Measurements from ENCODE around the gene TPST1.
"Not testable (repeated sequence)": the region's sequence is repeated elsewhere in the genome, so short reads cannot be mapped to it uniquely, and the experiment has no call there.

The TPST1 gene

DNA sequence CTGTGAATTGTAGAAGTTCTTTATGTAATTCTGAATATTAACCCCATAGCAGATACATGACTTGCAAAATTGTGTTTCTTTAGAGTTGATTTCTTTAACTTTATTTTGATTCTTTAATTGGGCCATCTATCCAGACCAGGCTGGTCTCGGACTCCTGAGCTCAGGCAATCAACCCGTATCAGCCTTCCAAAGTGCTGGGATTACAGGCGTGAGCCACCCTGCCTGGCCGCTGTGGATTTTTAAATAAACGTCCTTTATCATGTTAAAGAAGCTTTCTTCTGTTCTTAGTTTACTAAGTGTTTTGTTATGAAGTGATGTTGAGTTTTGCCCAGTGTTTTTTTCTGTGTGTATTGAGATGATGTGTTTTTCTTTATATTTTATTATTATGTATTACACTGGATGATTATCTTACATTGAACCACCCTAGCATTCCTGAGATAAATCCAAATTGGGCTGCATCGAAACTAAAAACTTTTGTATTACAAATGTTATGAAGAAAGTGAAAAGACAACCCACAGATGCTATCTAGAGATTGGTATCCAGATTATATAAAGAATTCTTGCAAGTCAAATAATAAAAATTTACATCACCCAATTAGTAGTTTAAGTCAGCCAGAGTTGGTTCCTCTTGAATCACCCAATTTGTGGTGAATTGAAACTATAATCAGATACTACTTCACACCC lies 118.1 kb downstream of the TPST1 start:
- no peak overlapping the region for H3K27ac ChIP-seq (ENCODE audit: insufficient read depth, low read depth, low read length, poor library complexity, severe bottlenecking)
- H3K36me3 ChIP-seq (ENCODE audit: control insufficient read depth, insufficient read depth, low read length) = no peaks in the 10 kb centered on the region
- no peak overlapping the region for H3K4me3 ChIP-seq (ENCODE audit: insufficient read depth, low read depth, low read length)
- peaks cover 2% of the 10 kb centered on the region for H3K9me3 ChIP-seq (ENCODE audit: control insufficient read depth, low read length)
- 60 to 71% methylated on average over 5 of the region's 6 CpGs for WGBS, 2 experiments
- H3K27me3 ChIP-seq (ENCODE audit: control insufficient read depth, insufficient read depth, low read length, poor library complexity, severe bottlenecking) = no peaks in the 10 kb centered on the region
- H3K4me1 ChIP-seq (ENCODE audit: control insufficient read depth, insufficient read depth, low read length) = no peaks in the 10 kb centered on the region

DNA sequence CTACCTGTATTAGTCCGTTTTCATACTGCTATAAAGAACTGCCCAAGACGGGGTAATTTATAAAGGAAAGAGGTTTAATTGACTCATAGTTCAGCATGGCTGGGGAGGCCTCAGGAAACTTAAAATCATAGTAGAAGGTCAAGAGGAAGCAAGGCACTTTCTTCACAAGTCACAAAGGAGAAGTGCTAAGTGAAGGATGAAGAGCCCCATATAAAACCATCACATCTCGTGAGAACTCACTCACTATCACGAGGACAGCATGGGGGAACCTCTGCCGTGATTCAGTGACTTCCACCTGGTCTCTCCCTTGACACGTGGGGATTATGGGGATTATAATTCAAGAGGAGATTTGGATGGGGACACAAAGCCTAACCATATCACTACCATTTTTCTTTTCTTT lies 119.9 kb downstream of the TPST1 start:
- not testable (repeated sequence) for H3K27ac ChIP-seq (ENCODE audit: insufficient read depth, low read depth, low read length, poor library complexity, severe bottlenecking); H3K36me3 ChIP-seq (ENCODE audit: control insufficient read depth, insufficient read depth, low read length); H3K4me1 ChIP-seq (ENCODE audit: control insufficient read depth, insufficient read depth, low read length); H3K27me3 ChIP-seq (ENCODE audit: control insufficient read depth, insufficient read depth, low read length, poor library complexity, severe bottlenecking); H3K4me3 ChIP-seq (ENCODE audit: insufficient read depth, low read depth, low read length); H3K9me3 ChIP-seq (ENCODE audit: control insufficient read depth, low read length)
- WGBS, 2 experiments = 93 to 96% methylated on average over 6 of the region's 6 CpGs

DNA sequence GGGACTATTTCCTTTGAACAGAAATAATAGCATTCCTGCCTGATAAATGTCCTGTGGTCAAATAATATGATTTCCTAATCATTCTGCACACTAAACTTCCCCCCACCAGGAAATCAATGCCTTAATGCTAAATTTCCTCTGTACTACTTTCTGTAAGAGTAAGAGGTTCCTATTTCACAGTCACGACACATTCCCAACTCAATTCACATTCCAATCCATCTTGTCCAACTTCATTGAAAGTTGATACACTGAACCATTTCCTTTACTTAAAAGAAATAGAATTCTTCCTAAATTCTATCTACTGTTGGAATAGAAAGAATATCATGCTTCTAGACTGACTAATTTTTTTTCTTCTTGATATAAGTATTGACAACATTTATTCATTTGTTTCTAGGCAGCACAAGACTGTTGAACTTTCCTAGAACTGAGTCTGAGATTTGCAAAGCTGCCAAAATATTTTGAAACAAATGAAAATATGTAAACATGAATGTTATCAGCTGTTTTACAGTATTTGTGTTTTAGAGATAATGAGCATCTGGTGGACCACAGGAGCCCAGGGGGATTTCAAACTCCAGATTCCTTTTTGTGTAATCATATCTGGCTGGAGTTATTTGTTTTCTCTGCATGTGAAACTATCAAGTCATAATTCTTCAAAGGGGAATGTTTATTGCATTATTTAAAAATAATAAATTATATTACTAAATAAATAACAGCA lies 121.5 kb downstream of the TPST1 start:
- H3K27ac ChIP-seq (ENCODE audit: insufficient read depth, low read depth, low read length, poor library complexity, severe bottlenecking) = no peak overlapping the region

DNA sequence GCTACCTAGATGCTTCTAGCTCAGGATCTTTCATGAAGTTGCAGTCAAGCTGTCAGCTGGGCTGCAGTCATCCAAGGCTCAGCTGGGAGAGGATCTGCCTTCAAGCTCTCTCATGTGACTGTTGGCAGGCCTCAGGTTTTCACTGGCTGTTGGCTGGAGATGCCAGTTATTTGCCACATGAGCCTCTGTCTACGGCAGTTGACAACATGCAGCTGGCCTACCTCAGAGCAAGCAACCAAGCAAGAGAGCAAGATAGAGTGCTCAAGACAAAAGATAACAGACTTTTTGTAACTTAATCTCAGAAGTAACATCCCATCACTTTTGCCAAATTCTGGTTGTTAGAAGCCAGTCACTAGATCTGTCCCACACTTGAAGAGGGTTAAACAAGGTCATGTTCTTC lies 125.8 kb downstream of the TPST1 start:
- H3K9me3 ChIP-seq (ENCODE audit: control insufficient read depth, low read length) = no peaks in the 10 kb centered on the region
- H3K27me3 ChIP-seq (ENCODE audit: control insufficient read depth, insufficient read depth, low read length, poor library complexity, severe bottlenecking) = no peaks in the 10 kb centered on the region
- WGBS, 2 experiments = 85 to 93% methylated on average over 1 of the region's 1 CpG
- H3K27ac ChIP-seq (ENCODE audit: insufficient read depth, low read depth, low read length, poor library complexity, severe bottlenecking) = no peak overlapping the region
- H3K4me3 ChIP-seq (ENCODE audit: insufficient read depth, low read depth, low read length) = no peak overlapping the region
- no peaks in the 10 kb centered on the region for H3K4me1 ChIP-seq (ENCODE audit: control insufficient read depth, insufficient read depth, low read length)
- no peaks in the 10 kb centered on the region for H3K36me3 ChIP-seq (ENCODE audit: control insufficient read depth, insufficient read depth, low read length)

More for the DNA sequence above, 121.5 kb downstream of the TPST1 start:
- Histone ChIP-seq H3K27me3 (ENCODE audit: control insufficient read depth, insufficient read depth, low read length, poor library complexity, severe bottlenecking) (no peaks in the 10 kb centered on the region), H3K9me3 (ENCODE audit: control insufficient read depth, low read length) (no peaks in the 10 kb centered on the region), H3K4me1 (ENCODE audit: control insufficient read depth, insufficient read depth, low read length) (no peaks in the 10 kb centered on the region), H3K4me3 (ENCODE audit: insufficient read depth, low read depth, low read length) (no peak overlapping the region), H3K36me3 (ENCODE audit: control insufficient read depth, insufficient read depth, low read length) (no peaks in the 10 kb centered on the region)
- 90 to 100% methylated on average over 1 of the region's 1 CpG for WGBS, 2 experiments

DNA sequence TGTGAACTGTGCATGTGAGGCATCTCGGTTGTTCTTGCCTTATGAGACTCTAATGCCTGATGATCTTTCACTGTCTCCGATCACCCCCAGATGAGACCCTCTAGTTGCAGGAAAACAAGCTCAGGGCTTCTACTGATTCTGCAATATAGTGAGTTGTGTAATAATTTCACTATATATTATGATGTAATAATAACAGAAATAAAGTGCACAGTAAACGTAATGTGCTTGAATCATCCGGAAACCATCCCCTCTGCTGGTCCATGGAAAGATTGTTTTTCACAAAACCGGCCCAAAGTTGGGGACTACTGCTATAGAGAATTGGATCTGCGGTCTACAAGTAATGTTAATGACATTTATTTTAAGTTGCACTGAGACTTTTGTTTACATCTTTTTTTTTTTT lies 126.7 kb downstream of the TPST1 start:
- Histone ChIP-seq H3K27me3 (ENCODE audit: control insufficient read depth, insufficient read depth, low read length, poor library complexity, severe bottlenecking) (no peaks in the 10 kb centered on the region), H3K9me3 (ENCODE audit: control insufficient read depth, low read length) (no peaks in the 10 kb centered on the region), H3K27ac (ENCODE audit: insufficient read depth, low read depth, low read length, poor library complexity, severe bottlenecking) (no peak overlapping the region), H3K4me1 (ENCODE audit: control insufficient read depth, insufficient read depth, low read length) (no peaks in the 10 kb centered on the region), H3K36me3 (ENCODE audit: control insufficient read depth, insufficient read depth, low read length) (no peaks in the 10 kb centered on the region), H3K4me3 (ENCODE audit: insufficient read depth, low read depth, low read length) (no peak overlapping the region)
- 97 to 99% methylated on average over 6 of the region's 6 CpGs for WGBS, 2 experiments

DNA sequence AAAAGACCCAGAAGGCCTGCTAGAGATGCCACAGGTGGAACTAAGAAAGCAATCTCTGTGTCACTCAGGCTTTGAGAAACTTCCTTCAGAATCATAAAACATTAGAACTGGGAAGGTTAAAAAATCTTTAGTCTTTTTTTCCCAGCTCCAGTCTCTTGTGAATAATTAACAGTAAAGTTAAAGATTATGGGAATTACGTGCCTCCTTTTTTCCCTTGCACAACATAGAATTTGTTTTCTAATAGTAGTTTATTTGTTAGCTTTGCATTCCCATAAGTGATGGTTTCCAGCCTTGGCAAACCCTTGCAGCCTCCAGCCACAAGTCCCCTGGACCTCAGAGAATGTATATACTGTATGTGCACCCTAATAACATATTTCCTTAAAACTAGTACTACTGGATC lies 128.3 kb downstream of the TPST1 start:
- no peaks in the 10 kb centered on the region for H3K27me3 ChIP-seq (ENCODE audit: control insufficient read depth, insufficient read depth, low read length, poor library complexity, severe bottlenecking)
- H3K4me3 ChIP-seq (ENCODE audit: insufficient read depth, low read depth, low read length) = no peak overlapping the region

DNA sequence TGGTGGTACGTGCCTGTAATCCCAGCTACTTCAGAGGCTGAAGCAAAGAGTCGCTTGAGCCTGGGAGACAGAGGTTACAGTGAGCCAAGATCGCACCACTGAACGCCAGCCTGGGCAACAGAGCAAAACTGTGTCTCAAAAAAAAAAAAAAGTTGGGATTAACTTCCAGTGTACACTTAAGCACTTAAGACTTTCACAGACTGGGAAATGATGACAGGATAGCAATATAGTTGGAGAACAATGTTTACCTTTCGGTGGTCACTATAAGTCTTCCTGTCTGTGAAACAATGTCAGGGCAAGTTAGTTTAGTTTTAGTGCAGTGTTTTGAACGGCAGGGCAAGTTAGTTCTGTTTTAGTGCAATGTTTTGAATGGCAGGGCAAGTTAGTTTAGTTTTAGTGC lies 130.2 kb downstream of the TPST1 start:
- Histone ChIP-seq H3K36me3 (ENCODE audit: control insufficient read depth, insufficient read depth, low read length) (no peaks in the 10 kb centered on the region), H3K4me3 (ENCODE audit: insufficient read depth, low read depth, low read length) (no peak overlapping the region), H3K27me3 (ENCODE audit: control insufficient read depth, insufficient read depth, low read length, poor library complexity, severe bottlenecking) (no peaks in the 10 kb centered on the region), H3K4me1 (ENCODE audit: control insufficient read depth, insufficient read depth, low read length) (no peaks in the 10 kb centered on the region), H3K9me3 (ENCODE audit: control insufficient read depth, low read length) (no peaks in the 10 kb centered on the region), H3K27ac (ENCODE audit: insufficient read depth, low read depth, low read length, poor library complexity, severe bottlenecking) (no peak overlapping the region)
- 93 to 94% methylated on average over 6 of the region's 6 CpGs for WGBS, 2 experiments

More for the DNA sequence above, 128.3 kb downstream of the TPST1 start:
- Histone ChIP-seq H3K9me3 (ENCODE audit: control insufficient read depth, low read length) (no peaks in the 10 kb centered on the region), H3K27ac (ENCODE audit: insufficient read depth, low read depth, low read length, poor library complexity, severe bottlenecking) (no peak overlapping the region), H3K36me3 (ENCODE audit: control insufficient read depth, insufficient read depth, low read length) (no peaks in the 10 kb centered on the region), H3K4me1 (ENCODE audit: control insufficient read depth, insufficient read depth, low read length) (no peaks in the 10 kb centered on the region)
- WGBS, 2 experiments = 100% methylated on average over 1 of the region's 1 CpG; no CpG with 5 or more reads in 1 of the 2 experiments

DNA sequence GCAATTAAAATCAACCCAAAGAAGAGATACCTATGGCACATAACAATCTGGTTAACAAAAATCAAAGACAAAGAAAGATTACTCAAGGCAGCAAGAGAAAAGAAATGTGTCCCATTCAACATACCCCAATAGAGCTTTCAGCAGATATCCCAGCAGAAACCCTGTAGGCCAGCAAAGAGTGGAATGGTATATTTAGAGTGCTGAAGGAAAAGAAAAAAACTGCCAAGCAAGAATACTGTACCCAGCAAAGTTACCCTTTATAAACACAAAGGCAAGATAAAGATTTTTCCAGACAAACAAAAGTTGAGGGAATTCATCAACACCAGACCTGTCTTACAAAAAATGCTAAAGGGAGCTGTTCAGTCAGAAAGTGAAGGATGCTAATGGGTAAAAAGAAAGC lies 131.6 kb downstream of the TPST1 start:
- Histone ChIP-seq H3K9me3 (ENCODE audit: control insufficient read depth, low read length) (no peaks in the 10 kb centered on the region), H3K27ac (ENCODE audit: insufficient read depth, low read depth, low read length, poor library complexity, severe bottlenecking) (no peak overlapping the region), H3K4me1 (ENCODE audit: control insufficient read depth, insufficient read depth, low read length) (no peaks in the 10 kb centered on the region), H3K36me3 (ENCODE audit: control insufficient read depth, insufficient read depth, low read length) (no peaks in the 10 kb centered on the region), H3K4me3 (ENCODE audit: insufficient read depth, low read depth, low read length) (no peak overlapping the region), H3K27me3 (ENCODE audit: control insufficient read depth, insufficient read depth, low read length, poor library complexity, severe bottlenecking) (no peaks in the 10 kb centered on the region)

DNA sequence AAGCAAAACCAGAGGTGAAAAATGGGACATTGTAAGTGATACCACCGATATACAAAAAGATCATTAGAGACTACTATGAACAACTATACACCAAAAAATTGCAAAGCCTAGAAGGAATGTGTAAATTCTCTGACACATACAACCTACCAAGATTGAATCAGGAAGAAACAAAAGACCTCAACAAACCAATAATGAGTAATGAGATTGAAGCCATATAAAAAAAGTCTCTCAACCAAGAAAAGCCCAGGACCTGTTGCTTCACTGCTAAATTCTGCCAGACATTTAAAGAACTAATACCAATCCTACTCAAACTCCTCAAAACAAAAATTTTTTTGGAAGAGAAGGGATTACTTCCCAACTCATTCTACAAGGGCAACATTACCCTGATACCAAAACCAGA lies 134.0 kb downstream of the TPST1 start:
- no peaks in the 10 kb centered on the region for H3K27me3 ChIP-seq (ENCODE audit: control insufficient read depth, insufficient read depth, low read length, poor library complexity, severe bottlenecking)
- 90% methylated on average over 1 of the region's 1 CpG; no CpG with 5 or more reads in 1 of the 2 experiments for WGBS, 2 experiments
- no peaks in the 10 kb centered on the region for H3K9me3 ChIP-seq (ENCODE audit: control insufficient read depth, low read length)
- H3K4me1 ChIP-seq (ENCODE audit: control insufficient read depth, insufficient read depth, low read length) = no peaks in the 10 kb centered on the region
- no peak overlapping the region for H3K4me3 ChIP-seq (ENCODE audit: insufficient read depth, low read depth, low read length)
- no peak overlapping the region for H3K27ac ChIP-seq (ENCODE audit: insufficient read depth, low read depth, low read length, poor library complexity, severe bottlenecking)
- H3K36me3 ChIP-seq (ENCODE audit: control insufficient read depth, insufficient read depth, low read length) = no peaks in the 10 kb centered on the region

DNA sequence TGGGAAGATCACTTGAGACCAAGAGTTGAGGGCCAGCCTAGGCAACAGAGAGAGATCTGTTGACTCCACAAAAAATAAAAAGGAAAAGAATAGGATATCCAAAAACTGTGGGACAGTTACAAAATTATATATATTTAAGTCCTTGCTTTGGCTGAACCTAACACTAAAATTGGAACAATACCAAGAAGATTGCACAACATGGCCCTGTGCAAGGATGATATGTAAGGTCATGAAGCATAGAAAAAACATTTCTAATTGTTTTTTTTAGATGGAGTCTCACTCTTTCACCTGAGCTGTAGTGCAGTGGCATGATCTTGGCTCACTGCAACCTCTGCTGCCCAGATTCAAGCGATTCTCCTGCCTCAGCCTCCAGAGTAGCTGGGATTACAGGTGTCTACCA lies 139.0 kb downstream of the TPST1 start:
- WGBS, 2 experiments = 91 to 92% methylated on average over 1 of the region's 1 CpG
- H3K27ac ChIP-seq (ENCODE audit: insufficient read depth, low read depth, low read length, poor library complexity, severe bottlenecking) = no peak overlapping the region
- H3K27me3 ChIP-seq (ENCODE audit: control insufficient read depth, insufficient read depth, low read length, poor library complexity, severe bottlenecking) = no peaks in the 10 kb centered on the region
- no peaks in the 10 kb centered on the region for H3K36me3 ChIP-seq (ENCODE audit: control insufficient read depth, insufficient read depth, low read length)
- H3K4me3 ChIP-seq (ENCODE audit: insufficient read depth, low read depth, low read length) = no peak overlapping the region
- no peaks in the 10 kb centered on the region for H3K9me3 ChIP-seq (ENCODE audit: control insufficient read depth, low read length)
- no peaks in the 10 kb centered on the region for H3K4me1 ChIP-seq (ENCODE audit: control insufficient read depth, insufficient read depth, low read length)

All from ectodermal cell (in vitro differentiated cells).